Measurements from ENCODE around the gene OMD.

DNA sequence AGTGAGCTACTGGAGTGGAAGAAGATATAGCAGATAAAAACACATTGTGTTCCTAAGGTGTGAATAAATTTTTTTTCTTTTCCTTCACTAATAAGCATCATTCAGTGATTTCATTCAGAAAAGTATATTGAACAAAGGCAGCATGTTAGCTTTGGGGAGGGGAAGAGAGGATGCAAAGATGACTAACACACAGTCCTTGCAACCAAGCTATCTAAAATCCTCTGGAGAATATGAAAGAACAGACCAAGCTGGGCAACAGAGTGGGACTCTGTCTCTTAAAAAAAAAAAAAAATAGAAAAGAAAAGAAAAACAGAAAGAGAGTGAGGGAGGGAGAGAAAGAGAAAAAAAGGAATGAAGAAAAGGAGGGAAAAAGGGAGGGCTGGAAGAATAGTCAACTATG, 22.3 kb upstream of the OMD start:
- TF ChIP-seq, protein P1, sequence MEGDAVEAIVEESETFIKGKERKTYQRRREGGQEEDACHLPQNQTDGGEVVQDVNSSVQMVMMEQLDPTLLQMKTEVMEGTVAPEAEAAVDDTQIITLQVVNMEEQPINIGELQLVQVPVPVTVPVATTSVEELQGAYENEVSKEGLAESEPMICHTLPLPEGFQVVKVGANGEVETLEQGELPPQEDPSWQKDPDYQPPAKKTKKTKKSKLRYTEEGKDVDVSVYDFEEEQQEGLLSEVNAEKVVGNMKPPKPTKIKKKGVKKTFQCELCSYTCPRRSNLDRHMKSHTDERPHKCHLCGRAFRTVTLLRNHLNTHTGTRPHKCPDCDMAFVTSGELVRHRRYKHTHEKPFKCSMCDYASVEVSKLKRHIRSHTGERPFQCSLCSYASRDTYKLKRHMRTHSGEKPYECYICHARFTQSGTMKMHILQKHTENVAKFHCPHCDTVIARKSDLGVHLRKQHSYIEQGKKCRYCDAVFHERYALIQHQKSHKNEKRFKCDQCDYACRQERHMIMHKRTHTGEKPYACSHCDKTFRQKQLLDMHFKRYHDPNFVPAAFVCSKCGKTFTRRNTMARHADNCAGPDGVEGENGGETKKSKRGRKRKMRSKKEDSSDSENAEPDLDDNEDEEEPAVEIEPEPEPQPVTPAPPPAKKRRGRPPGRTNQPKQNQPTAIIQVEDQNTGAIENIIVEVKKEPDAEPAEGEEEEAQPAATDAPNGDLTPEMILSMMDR (IDR thresholded peaks at IDR 0.05): no peak
- TF ChIP-seq POLR2AphosphoS5 (IDR thresholded peaks at IDR 0.05): no peak
- TF ChIP-seq POLR2A (IDR thresholded peaks at IDR 0.05): no peak
- no peak for TF ChIP-seq EP300 (IDR thresholded peaks at IDR 0.05)
